CD14-positive monocyte (primary cell): ENCODE results near the gene STRN3. TPM values are rescaled to one million over a fixed set of nuclear protein-coding genes. Genes with fewer than 3 reads are reported as not detected.

Experiments
- DNase-seq, 3 donors: peaks; one replicate each; pipeline ENCODE4 v3.0.0-alpha.2; 2011 to 2022
- H2AFZ ChIP-seq: 2 replicates; pipeline ENCODE4 v1.6.0; 2012; ENCODE audit warnings: mild to moderate bottlenecking, low read depth, low read length, inconsistent platforms; ENCODE audit not compliant: insufficient read depth, poor library complexity, severe bottlenecking
- H3K27ac ChIP-seq, 2 donors: 1 replicate in 1 of 2; 2 replicates in 1 of 2; pipeline ENCODE4 v1.5.1; 2012 to 2013; ENCODE audit warnings: low read length in 2 of 2, control low read depth in 1 of 2, inconsistent platforms in 1 of 2, low read depth in 1 of 2, mild to moderate bottlenecking in 1 of 2
- H3K27me3 ChIP-seq, 2 donors: one replicate each; pipeline versions ENCODE4 v1.6.0 to v1.6.1; 2011 to 2013; ENCODE audit warnings: low read length in 2 of 2; ENCODE audit not compliant: control insufficient read depth in 2 of 2, insufficient read depth in 2 of 2
- H3K36me3 ChIP-seq, 2 donors: replicated peaks in 1 of 2; 1 replicate in 1 of 2; 2 replicates in 1 of 2; pipeline versions ENCODE4 v1.5.1 to v1.6.1; 2012 to 2013; ENCODE audit warnings: low read length in 2 of 2, control low read depth in 1 of 2, inconsistent platforms in 1 of 2, mild to moderate bottlenecking in 1 of 2; ENCODE audit not compliant: insufficient read depth in 2 of 2, control insufficient read depth in 1 of 2
- H3K4me1 ChIP-seq, 2 donors: 1 replicate in 1 of 2; 2 replicates in 1 of 2; pipeline versions ENCODE4 v1.5.1 to v1.6.1; 2012 to 2013; ENCODE audit warnings: low read length in 2 of 2, control low read depth in 1 of 2, inconsistent platforms in 1 of 2, mild to moderate bottlenecking in 1 of 2, moderate library complexity in 1 of 2; ENCODE audit not compliant: insufficient read depth in 2 of 2, control insufficient read depth in 1 of 2
- H3K4me2 ChIP-seq: replicated peaks from 2 replicates; pipeline ENCODE3; 2012; ENCODE audit warnings: low read length, moderate library complexity, mild to moderate bottlenecking; ENCODE audit not compliant: poor library complexity, severe bottlenecking; ENCODE audit errors: extremely low read depth
- H3K4me3 ChIP-seq, 3 experiments: fragments of 200-600 bp in 1 of 3; sonication (generic) in 1 of 3; replicated peaks in 1 of 3; 1 replicate in 2 of 3; 2 replicates in 1 of 3; pipeline ENCODE4 v1.5.1; 2011 to 2013; ENCODE audit warnings: low read length in 3 of 3, mild to moderate bottlenecking in 3 of 3, control low read depth in 2 of 3, low read depth in 2 of 3, inconsistent platforms in 1 of 3, moderate library complexity in 1 of 3
- H3K79me2 ChIP-seq: 2 replicates; pipeline ENCODE4 v1.6.0; 2012; ENCODE audit warnings: mild to moderate bottlenecking, control low read depth, inconsistent platforms, low read length, moderate library complexity; ENCODE audit not compliant: insufficient read depth
- H3K9ac ChIP-seq: 2 replicates; pipeline ENCODE4 v1.6.0; 2017; ENCODE audit warnings: low read length, mild to moderate bottlenecking; ENCODE audit not compliant: insufficient read depth, poor library complexity, severe bottlenecking
- H3K9me3 ChIP-seq, 2 donors: replicated peaks in 1 of 2; 1 replicate in 1 of 2; 2 replicates in 1 of 2; pipeline versions ENCODE4 v1.5.1 to v1.6.1; 2012 to 2013; ENCODE audit warnings: low read length in 2 of 2, control low read depth in 1 of 2; ENCODE audit not compliant: control insufficient read depth in 1 of 2, insufficient read depth in 1 of 2
- H4K20me1 ChIP-seq: 2 replicates; pipeline ENCODE4 v1.6.0; 2012; ENCODE audit warnings: mild to moderate bottlenecking, low read length, control low read depth, moderate library complexity; ENCODE audit not compliant: insufficient read depth
- H3K27ac Mint-ChIP-seq, 7 donors: one replicate each; pipeline ENCODE4 v1.8.0; 2020; ENCODE audit warnings: mild to moderate bottlenecking in 7 of 7, mixed read lengths in 7 of 7, moderate library complexity in 6 of 7, inconsistent platforms in 2 of 7
- H3K27me3 Mint-ChIP-seq, 3 donors: one replicate each; pipeline ENCODE4 v1.8.0; 2021 to 2022; ENCODE audit warnings: low read depth in 3 of 3, mild to moderate bottlenecking in 3 of 3, mixed read lengths in 3 of 3, moderate library complexity in 3 of 3, inconsistent platforms in 1 of 3
- H3K36me3 Mint-ChIP-seq, 2 donors: one replicate each; pipeline ENCODE4 v1.8.0; 2020; ENCODE audit warnings: mixed read lengths in 2 of 2, inconsistent platforms in 1 of 2, mild to moderate bottlenecking in 1 of 2
- H3K4me1 Mint-ChIP-seq: one replicate; pipeline ENCODE4 v1.8.0; 2020; ENCODE audit warnings: mild to moderate bottlenecking, mixed read lengths
- H3K4me3 Mint-ChIP-seq, 2 donors: one replicate each; pipeline ENCODE4 v1.8.0; 2020; ENCODE audit warnings: mild to moderate bottlenecking in 2 of 2, mixed read lengths in 2 of 2, moderate library complexity in 1 of 2
- H3K9me3 Mint-ChIP-seq, 7 donors: one replicate each; pipeline ENCODE4 v1.8.0; 2020 to 2022; ENCODE audit warnings: mixed read lengths in 7 of 7, mild to moderate bottlenecking in 6 of 7, moderate library complexity in 6 of 7, inconsistent platforms in 2 of 7
- CTCF ChIP-seq: fragments of 200-600 bp; IDR thresholded peaks from one replicate; pipeline ENCODE4 v1.8.0; 2022; ENCODE audit warnings: antibody characterized with exemption, mild to moderate bottlenecking
- WGBS: methylation state at CpG from one replicate; pipeline ENCODE4 v1.1.5; 2013; ENCODE audit warnings: missing lambda C conversion rate; ENCODE audit not compliant: insufficient coverage; 5-methylcytosine and 5-hydroxymethylcytosine counted together
- intact Hi-C, 2 donors: fragments of 100-400 bp; cut with micrococcal nuclease; formaldehyde crosslinking; loops; one replicate each; pipeline versions ENCODE4 v1.15.0 to v1.15.1; 2023
- polyA plus RNA-seq, 3 donors: library from polyadenylated mRNA; depleted of rRNA in 1 of 3; unstranded in 2 of 3; stranded (reverse) in 1 of 3; fragments of 300-500 nt in 2 of 3; fragments of >200 nt in 1 of 3; fragmentation: Illumina TruSeq in 2 of 3; gene quantifications; 1 replicate in 2 of 3; 2 replicates in 1 of 3; pipeline ENCODE4 v1.2.3, GENCODE V29; 2012 to 2021

The STRN3 gene
- polyA plus RNA-seq, 3 donors, result 1.0 to 12.0 (median 3.8) TPM

- Histone ChIP-seq H3K4me1 (no peaks in the 10 kb centered on the region), H4K20me1 (no peaks in the 10 kb centered on the region), H3K27ac (no peak overlapping the region), H3K9me3 (no peaks in the 10 kb centered on the region), H2AFZ (no peak overlapping the region), H3K27me3 (no peaks in the 10 kb centered on the region), H3K4me3 (no peak overlapping the region), H3K9ac (no peak overlapping the region), H3K79me2 (no peaks in the 10 kb centered on the region), H3K36me3 (peaks cover 73 to 98% of the 10 kb centered on the region in 2 donors), H3K4me2 (no peak overlapping the region)
- Mint-ChIP-seq H3K4me3 (no peak overlapping the region), H3K4me1 (no peaks in the 10 kb centered on the region), H3K9me3 (no peaks in the 10 kb centered on the region), H3K27me3 (no peaks in the 10 kb centered on the region), H3K36me3 (peaks cover 66 to 86% of the 10 kb centered on the region in 2 donors), H3K27ac (peak overlapping the region in 1 of 7 donors; percentile 3)
- no CpG with 5 or more reads among the region's 2 CpGs for WGBS
- no peak for TF ChIP-seq CTCF
- intact Hi-C loops, result no loop called here
- no peak for DNase-seq
Measured at GRCh38 chr14:30949651-30950050, 76.5 kb downstream of the STRN3 start.

- intact Hi-C loops, result no loop called here
- H3K79me2 ChIP-seq, result no peaks in the 10 kb centered on the region
Measured at GRCh38 chr14:30943694-30944093, 82.5 kb downstream of the STRN3 start.

More at GRCh38 chr14:30943694-30944093, 82.5 kb downstream of the STRN3 start:
- H3K27me3 ChIP-seq, result no peaks in the 10 kb centered on the region
- DNase-seq, result no peak
- no peak overlapping the region for H2AFZ ChIP-seq
- Mint-ChIP-seq H3K4me1 (no peaks in the 10 kb centered on the region), H3K9me3 (no peaks in the 10 kb centered on the region), H3K4me3 (no peak overlapping the region), H3K36me3 (peaks cover 68 to 78% of the 10 kb centered on the region in 2 donors), H3K27me3 (no peaks in the 10 kb centered on the region), H3K27ac (no peak overlapping the region)
- peaks cover 61 to 90% of the 10 kb centered on the region in 2 donors for H3K36me3 ChIP-seq
- no peak overlapping the region for H3K4me2 ChIP-seq
- H3K27ac ChIP-seq, result no peak overlapping the region
- TF ChIP-seq CTCF, result no peak
- H3K4me1 ChIP-seq, result no peaks in the 10 kb centered on the region
- no CpG with 5 or more reads among the region's 4 CpGs for WGBS
- H3K9ac ChIP-seq, result no peak overlapping the region
- no peaks in the 10 kb centered on the region for H4K20me1 ChIP-seq
- H3K4me3 ChIP-seq, result no peak overlapping the region
- H3K9me3 ChIP-seq, result no peaks in the 10 kb centered on the region
